SK-N-MC (cell line): ENCODE measurements around the gene VANGL2.

Source experiments
- DNase-seq: peaks from one replicate; pipeline ENCODE4 v3.0.0-alpha.2; 2011; ENCODE audit warnings: low read depth, low spot score
- H3K27ac ChIP-seq: fragments of 200-600 bp; sonication (generic); 2 replicates; pipeline ENCODE4 v1.5.1; 2016; ENCODE audit warnings: mixed run types
- H3K36me3 ChIP-seq: fragments of 200-600 bp; sonication (generic); 2 replicates; pipeline ENCODE4 v1.6.1; 2017; ENCODE audit warnings: antibody characterized with exemption, low read length, mixed read lengths; ENCODE audit not compliant: insufficient read depth
- H3K4me3 ChIP-seq: fragments of 200-600 bp; sonication (generic); 2 replicates; pipeline ENCODE4 v1.5.1; 2016
- H3K9ac ChIP-seq: fragments of 200-600 bp; sonication (generic); 2 replicates; pipeline ENCODE4 v1.8.0; 2017; ENCODE audit warnings: mixed run types, mixed read lengths; ENCODE audit not compliant: insufficient read length
- H3K9me3 ChIP-seq: fragments of 200-600 bp; sonication (generic); 2 replicates; pipeline ENCODE4 v1.6.1; 2017; ENCODE audit warnings: low read depth, mild to moderate bottlenecking, antibody characterized with exemption, low read length, moderate library complexity, mixed read lengths
- EZH2 ChIP-seq: fragments of 200-600 bp; sonication (generic); IDR thresholded peaks from one replicate; pipeline ENCODE4 v1.6.1; 2017; ENCODE audit warnings: antibody characterized with exemption
- FOXP2 ChIP-seq: optimal IDR thresholded peaks from 2 replicates; pipeline ENCODE3; 2011; ENCODE audit warnings: mild to moderate bottlenecking, moderate library complexity; ENCODE audit not compliant: insufficient read depth; ENCODE audit errors: extremely low read length, control extremely low read depth
- POLR2AphosphoS5 ChIP-seq: IDR thresholded peaks from 2 replicates; pipeline ENCODE4 v1.6.1; 2012; ENCODE audit warnings: mild to moderate bottlenecking, low read depth, low read length, borderline replicate concordance

The VANGL2 gene

DNA sequence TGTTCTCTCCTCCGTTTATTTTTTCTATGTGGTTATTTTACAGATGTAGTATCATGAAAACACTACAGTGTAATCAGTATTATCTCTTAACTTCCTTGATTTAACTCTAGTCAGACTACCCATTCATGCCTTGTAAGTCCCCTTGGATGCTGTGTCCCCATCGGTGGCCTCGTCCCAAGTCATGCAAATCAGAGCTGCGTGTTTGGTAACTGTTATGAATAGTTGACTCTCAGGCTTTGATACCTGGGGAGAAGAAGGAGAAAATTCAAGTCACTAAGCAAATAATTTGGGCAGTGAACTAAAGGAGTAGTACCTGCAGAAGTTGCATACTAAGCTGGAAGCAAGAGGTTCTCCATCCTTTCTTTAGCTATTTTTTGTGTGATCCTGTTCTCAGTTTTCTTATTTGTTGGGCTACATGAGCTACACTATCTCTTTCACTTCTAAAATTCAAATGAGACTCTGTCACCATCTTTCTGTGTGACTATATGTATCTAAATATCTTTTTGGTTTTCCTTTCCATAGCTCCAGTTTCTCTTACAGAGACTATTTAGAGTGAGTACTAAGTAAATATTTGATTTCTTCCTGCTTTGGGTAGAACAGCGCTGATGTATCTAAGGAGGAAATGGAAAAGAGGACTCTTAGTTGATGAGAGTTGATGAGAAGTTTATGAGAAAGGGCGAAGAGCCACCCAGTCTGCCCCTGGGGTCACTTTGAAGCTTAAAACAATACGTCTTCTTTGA, 50.9 kb downstream of the VANGL2 start:
- no peak overlapping the region for H3K27ac ChIP-seq
- TF ChIP-seq POLR2AphosphoS5: no peak
- TF ChIP-seq FOXP2: no peak
- TF ChIP-seq EZH2: no peak
- H3K9ac ChIP-seq: no peak overlapping the region
- no peaks in the 10 kb centered on the region for H3K36me3 ChIP-seq
- no peaks in the 10 kb centered on the region for H3K9me3 ChIP-seq
- no peak for DNase-seq
- H3K4me3 ChIP-seq: no peak overlapping the region

DNA sequence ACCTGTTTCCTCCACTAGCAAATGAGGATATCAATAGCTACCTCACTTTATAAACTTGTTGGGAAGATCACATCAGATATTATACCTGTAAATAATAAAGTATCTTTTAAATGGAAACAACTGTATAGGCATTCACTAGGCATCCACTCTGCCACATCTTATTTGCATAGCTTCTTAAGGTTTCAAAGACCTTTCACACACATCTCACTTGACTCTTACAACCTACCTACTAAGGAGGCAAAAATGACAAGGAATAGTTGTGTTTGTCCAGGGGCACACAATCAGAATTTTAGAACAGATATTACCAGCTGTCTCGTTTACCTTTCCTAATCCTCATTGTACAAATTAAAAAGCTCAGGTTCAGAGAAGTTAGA, 51.5 kb downstream of the VANGL2 start:
- Histone ChIP-seq H3K27ac (no peak overlapping the region), H3K36me3 (no peaks in the 10 kb centered on the region), H3K9me3 (no peaks in the 10 kb centered on the region), H3K4me3 (no peak overlapping the region), H3K9ac (no peak overlapping the region)
- DNase-seq: no peak
- TF ChIP-seq POLR2AphosphoS5: no peak
- no peak for TF ChIP-seq FOXP2
- no peak for TF ChIP-seq EZH2

DNA sequence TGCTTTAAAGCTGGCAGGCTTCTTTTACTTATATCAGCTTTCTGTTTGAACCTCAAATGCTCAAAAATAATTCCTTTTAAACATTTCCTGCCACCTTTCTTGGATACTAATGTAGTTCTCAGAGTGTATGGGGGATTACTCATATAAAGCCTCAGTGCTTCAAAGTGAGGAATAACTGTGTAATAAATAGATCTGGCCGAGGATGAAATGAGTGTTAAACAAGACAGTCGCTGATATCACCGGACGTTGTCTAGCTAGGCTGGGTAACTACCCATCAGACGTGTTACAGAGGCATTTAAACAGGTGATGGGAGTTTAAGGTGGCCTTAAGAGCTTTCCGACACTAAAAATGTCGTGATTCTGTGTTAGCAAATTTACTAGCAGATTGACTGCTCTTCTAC, 53.1 kb downstream of the VANGL2 start:
- DNase-seq: no peak
- H3K36me3 ChIP-seq: no peaks in the 10 kb centered on the region
- no peak overlapping the region for H3K27ac ChIP-seq
- no peaks in the 10 kb centered on the region for H3K9me3 ChIP-seq
- TF ChIP-seq FOXP2: no peak
- TF ChIP-seq EZH2: no peak
- TF ChIP-seq POLR2AphosphoS5: no peak
- no peak overlapping the region for H3K4me3 ChIP-seq
- no peak overlapping the region for H3K9ac ChIP-seq

DNA sequence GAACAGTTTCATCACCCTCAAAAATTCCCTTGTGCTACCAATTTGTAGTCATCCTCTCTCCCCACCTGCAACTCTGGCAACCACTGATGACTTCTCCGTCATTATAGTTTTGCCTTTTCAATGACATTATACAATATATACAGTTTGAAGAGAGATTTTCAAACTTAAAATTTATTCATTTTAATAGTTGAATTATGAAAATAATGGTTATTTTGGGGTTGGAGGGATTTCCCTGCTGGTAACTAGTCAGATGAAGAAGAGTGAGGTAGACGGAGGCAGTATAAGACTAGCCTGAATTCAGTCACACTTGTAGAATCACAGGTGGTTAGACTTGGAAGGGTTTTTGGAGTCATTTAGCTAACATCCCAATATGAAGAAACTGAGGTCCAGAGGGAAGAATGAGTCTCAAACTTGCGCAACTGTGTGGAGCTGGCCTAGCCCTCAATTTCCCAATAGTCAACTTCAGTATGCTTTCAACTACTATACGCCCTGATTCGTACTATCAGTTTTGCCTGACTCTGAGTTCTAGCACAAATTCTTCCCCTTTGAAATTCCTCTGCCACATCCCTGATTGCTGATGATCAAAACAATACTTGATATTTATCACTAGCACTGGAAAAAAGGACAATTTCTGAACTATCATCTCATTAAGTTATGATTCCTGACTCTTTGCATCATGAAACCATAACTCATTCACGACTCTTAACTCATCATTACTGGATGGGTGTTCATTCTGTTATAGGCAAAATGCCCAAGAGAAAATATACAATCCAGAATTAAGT, 54.2 kb downstream of the VANGL2 start:
- Histone ChIP-seq H3K27ac (no peak overlapping the region), H3K36me3 (no peaks in the 10 kb centered on the region), H3K9ac (no peak overlapping the region), H3K4me3 (no peak overlapping the region), H3K9me3 (no peaks in the 10 kb centered on the region)
- TF ChIP-seq EZH2 (no peak), POLR2AphosphoS5 (no peak)
- DNase-seq: no peak

DNA sequence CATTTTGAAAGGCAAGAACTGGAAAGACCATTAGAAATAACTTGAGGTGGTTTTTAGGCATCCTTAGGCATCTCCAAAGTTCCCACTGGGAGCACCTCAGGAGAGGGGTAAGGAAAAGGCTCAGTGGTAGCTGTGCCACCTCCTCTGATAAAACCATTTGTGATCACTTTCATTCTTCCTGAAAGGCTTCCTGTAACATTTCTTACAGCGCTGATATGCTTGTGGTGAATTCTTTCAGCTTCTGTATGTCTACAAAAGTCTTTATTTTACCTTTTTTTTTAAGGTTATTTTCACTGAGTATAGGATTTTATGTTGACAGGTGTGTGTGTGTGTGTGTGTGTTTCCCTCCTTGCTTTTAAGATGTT, 54.8 kb downstream of the VANGL2 start:
- Histone ChIP-seq H3K9ac (no peak overlapping the region), H3K4me3 (no peak overlapping the region), H3K27ac (no peak overlapping the region), H3K9me3 (no peaks in the 10 kb centered on the region), H3K36me3 (no peaks in the 10 kb centered on the region)
- no peak for DNase-seq
- TF ChIP-seq EZH2: no peak
- no peak for TF ChIP-seq POLR2AphosphoS5
- TF ChIP-seq FOXP2: no peak

DNA sequence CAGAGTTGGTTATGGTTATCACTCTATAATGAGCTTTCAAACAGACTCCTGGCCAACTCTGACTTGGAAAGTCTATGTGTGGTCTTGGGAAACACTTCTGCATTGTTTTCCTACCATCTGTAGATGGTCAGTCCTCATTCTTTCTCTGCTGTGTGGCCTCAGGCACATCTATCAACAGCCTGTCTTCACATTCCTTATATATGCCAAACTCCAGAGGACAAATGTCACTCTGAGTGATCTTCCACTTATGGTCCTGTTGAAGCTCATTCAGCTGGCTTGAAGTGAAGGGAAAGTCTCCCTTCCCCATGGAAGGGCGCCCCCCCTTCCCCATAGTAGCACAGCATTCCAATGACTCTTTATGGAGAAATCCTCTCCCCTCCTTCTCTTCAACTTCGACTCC, 58.7 kb downstream of the VANGL2 start:
- no peak for DNase-seq
- Histone ChIP-seq H3K4me3 (no peak overlapping the region), H3K36me3 (no peaks in the 10 kb centered on the region), H3K9me3 (no peaks in the 10 kb centered on the region), H3K27ac (no peak overlapping the region), H3K9ac (no peak overlapping the region)
- TF ChIP-seq EZH2 (no peak), FOXP2 (no peak), POLR2AphosphoS5 (no peak)

DNA sequence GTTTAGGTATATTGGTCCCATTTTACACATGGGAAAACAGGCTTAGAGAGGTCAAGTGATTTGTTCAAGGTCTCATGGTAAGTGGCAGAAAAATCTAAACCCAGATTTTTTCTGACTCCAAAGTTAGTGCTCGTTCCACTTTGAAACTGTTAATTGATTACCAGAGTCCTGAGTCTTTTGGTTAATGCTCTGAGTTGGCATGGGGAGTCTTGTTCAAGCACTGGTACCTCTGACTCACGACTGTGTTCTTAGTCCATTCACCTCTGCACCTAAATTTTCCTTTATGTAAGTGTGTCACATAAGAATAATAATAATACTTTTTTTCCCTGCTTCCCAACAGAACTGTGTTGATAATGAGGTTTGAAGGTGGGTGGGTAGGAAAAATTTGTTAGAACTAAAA, 59.3 kb downstream of the VANGL2 start:
- TF ChIP-seq FOXP2 (no peak), EZH2 (no peak), POLR2AphosphoS5 (no peak)
- H3K9me3 ChIP-seq: no peaks in the 10 kb centered on the region
- H3K4me3 ChIP-seq: no peak overlapping the region
- no peaks in the 10 kb centered on the region for H3K36me3 ChIP-seq
- no peak for DNase-seq
- no peak overlapping the region for H3K27ac ChIP-seq
- no peak overlapping the region for H3K9ac ChIP-seq

DNA sequence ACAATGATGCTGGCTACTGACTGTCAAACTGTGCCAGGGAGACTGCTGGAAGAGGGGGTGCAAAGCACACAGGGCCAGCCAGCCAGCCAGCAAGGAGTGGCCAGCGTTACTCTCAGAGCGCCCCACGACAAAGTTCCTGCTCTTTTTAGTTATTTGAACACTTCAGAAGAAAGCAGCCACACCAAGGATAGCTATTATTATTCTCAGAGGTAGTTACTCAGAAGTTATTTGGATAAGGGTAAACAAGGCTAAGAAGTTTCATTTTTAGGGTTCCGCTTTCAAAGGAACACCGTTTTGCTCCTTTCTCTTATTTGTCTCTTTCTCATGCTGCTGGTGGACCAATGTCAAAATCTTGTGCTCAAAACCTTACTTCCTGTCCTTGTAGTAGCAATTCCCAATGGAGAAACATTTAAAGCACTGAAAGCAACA, 59.9 kb downstream of the VANGL2 start:
- no peak overlapping the region for H3K4me3 ChIP-seq
- H3K36me3 ChIP-seq: no peaks in the 10 kb centered on the region
- TF ChIP-seq POLR2AphosphoS5: no peak
- TF ChIP-seq EZH2: no peak
- TF ChIP-seq FOXP2: no peak
- DNase-seq: no peak
- no peaks in the 10 kb centered on the region for H3K9me3 ChIP-seq
- no peak overlapping the region for H3K9ac ChIP-seq
- no peak overlapping the region for H3K27ac ChIP-seq
